Stimulated activated naive B cell treated with anti-CD40 and anti-IgM and Interleukin-4, amounts not matched to agents 10 μg/mL and 1 μg/mL and 100 μg/mL, for 72 hours (primary cell): ENCODE data around the gene RAB11B.
A peak's percentile ranks its signal among the peaks of the same experiment; 100 is the strongest.
"Not testable (repeated sequence)": the region's sequence is repeated elsewhere in the genome, so short reads cannot be mapped to it uniquely, and the experiment has no call there.

Experiments used
- ATAC-seq, 2 donors: fragments of 150-1000 bp; cut with Tn5 transposase; replicated peaks; 2 replicates each; pipeline ENCODE4 v1.10.0; 2021; ENCODE audit warnings: moderate library complexity in 1 of 2
- DNase-seq: peaks from one replicate; pipeline ENCODE4 v3.0.0; 2021
- H3K27ac Mint-ChIP-seq: one replicate; pipeline ENCODE4 v1.8.0; 2022; ENCODE audit warnings: mild to moderate bottlenecking, mixed read lengths
- H3K27me3 Mint-ChIP-seq, 2 donors: one replicate each; pipeline ENCODE4 v1.8.0; 2022; ENCODE audit warnings: mixed read lengths in 2 of 2
- H3K36me3 Mint-ChIP-seq, 2 donors: one replicate each; pipeline ENCODE4 v1.8.0; 2022; ENCODE audit warnings: mixed read lengths in 2 of 2, mild to moderate bottlenecking in 1 of 2
- H3K4me1 Mint-ChIP-seq, 2 donors: one replicate each; pipeline ENCODE4 v1.8.0; 2022; ENCODE audit warnings: mixed read lengths in 2 of 2, mild to moderate bottlenecking in 1 of 2
- H3K4me3 Mint-ChIP-seq, 2 donors: one replicate each; pipeline ENCODE4 v1.8.0; 2022; ENCODE audit warnings: mild to moderate bottlenecking in 2 of 2, mixed read lengths in 2 of 2, moderate library complexity in 1 of 2
- H3K9me3 Mint-ChIP-seq, 2 donors: one replicate each; pipeline ENCODE4 v1.8.0; 2022; ENCODE audit warnings: mixed read lengths in 2 of 2, mild to moderate bottlenecking in 1 of 2

RAB11B gene

GRCh38 chr19:8413629-8413995 is 23.5 kb downstream of the RAB11B start:
- Mint-ChIP-seq H3K4me1 (peaks cover 3 to 9% of the 10 kb centered on the region in 2 donors), H3K36me3 (no peaks in the 10 kb centered on the region), H3K4me3 (peak overlapping the region; percentile 44 to 61), H3K27me3 (no peaks in the 10 kb centered on the region), H3K27ac (no peak overlapping the region), H3K9me3 (no peaks in the 10 kb centered on the region)
- no peak for DNase-seq
- peak; percentile 1 to 5 for ATAC-seq

DNA sequence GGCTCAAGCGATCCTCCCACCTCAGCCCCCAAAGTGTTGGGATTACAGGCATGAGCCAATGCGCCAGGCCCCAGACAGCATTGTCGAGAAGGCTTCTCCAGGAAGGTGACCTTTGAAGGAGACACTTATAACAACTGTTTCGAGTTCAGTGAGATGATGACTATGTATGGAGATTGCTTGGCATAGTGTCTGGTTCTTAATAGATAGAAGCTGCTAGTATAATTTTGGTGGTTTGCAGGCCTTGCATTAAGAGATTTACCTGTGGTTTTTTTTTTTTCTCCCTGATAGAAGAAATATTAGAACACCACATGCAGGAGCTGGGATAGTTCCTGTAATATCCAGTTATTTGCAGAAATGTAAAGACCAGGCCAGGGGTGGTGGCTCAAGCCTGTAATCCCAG is 26.6 kb downstream of the RAB11B start:
- Mint-ChIP-seq H3K36me3 (peaks cover 0 to under 1% of the 10 kb centered on the region in 2 donors), H3K4me3 (no peak overlapping the region), H3K9me3 (no peaks in the 10 kb centered on the region), H3K27me3 (no peaks in the 10 kb centered on the region), H3K27ac (no peak overlapping the region), H3K4me1 (peaks cover 3 to 9% of the 10 kb centered on the region in 2 donors)
- no peak for DNase-seq
- no peak for ATAC-seq

DNA sequence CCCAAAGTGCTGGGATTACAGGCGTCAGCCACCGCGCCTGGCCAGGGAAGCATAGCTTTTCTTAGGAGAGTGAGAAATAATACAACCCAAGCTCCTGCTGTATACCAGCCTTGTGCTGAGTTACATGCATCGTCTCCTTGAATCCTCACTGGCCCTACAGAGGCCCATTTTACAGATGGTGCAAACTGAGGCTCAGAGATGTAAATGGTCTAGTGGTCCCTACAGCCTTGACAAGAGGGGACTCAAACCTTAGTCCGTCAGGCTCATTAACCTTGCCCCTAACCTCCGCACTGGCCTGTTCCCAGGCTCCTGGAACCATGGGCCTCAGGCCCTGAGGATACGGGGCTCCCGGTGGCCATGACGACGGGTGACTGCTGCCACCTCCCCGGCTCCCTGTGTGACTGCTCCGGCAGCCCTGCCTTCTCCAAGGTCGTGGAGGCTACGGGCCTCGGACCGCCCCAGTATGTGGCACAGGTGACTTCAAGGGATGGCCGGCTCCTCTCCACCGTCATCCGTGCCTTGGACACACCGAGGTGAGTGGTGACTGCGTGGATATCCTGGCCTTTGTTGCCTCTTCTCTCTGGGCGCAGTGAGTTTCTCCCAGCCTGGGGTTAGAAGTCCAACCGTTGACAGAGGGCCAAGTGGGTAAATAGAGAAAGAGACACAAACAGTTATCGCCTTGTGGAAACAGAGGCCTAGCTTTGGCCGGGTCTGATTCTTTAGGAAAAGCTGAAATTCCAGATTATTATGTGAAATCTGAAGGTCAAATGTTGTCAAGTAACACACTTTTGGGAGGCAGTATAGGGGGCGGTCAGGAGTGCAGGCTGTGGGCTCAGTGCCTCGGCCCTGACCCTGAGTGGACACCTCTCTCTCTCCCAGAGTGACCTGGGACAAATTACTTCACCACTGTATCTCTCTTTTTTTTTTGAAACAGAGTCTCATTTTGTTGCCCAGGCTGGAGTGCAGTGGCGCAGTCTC is 31.6 kb downstream of the RAB11B start:
- peaks cover 5 to 12% of the 10 kb centered on the region in 2 donors for H3K36me3 Mint-ChIP-seq
- H3K4me3 Mint-ChIP-seq = no peak overlapping the region
- no peak overlapping the region for H3K27ac Mint-ChIP-seq
- no peaks in the 10 kb centered on the region for H3K27me3 Mint-ChIP-seq
- DNase-seq (no peak), ATAC-seq (no peak)
- no peaks in the 10 kb centered on the region for H3K9me3 Mint-ChIP-seq
- no peaks in the 10 kb centered on the region for H3K4me1 Mint-ChIP-seq

DNA sequence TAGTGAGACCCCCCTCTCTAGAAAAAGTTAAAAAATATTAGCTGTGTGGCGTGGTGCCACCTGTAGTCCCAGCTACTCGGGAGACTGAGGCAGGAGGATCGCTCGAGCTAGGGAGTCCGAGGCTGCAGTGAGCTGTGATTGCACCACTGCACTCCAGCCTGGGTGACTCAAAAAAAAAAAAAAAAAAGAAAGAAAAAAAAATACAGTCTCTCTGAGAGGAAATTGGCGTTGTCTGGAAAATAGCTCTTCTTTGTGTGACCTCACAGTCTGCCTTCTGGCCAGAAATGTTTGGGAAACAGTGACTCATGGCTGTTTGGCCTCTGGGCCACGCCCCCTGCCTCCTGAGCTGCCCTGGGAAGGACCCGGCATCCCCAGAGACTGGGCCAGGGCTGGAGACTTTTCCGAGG is 33.7 kb downstream of the RAB11B start:
- no peak overlapping the region for H3K4me3 Mint-ChIP-seq
- no peaks in the 10 kb centered on the region for H3K4me1 Mint-ChIP-seq
- ATAC-seq (no peak), DNase-seq (no peak)
- H3K9me3 Mint-ChIP-seq = no peaks in the 10 kb centered on the region
- H3K36me3 Mint-ChIP-seq = peaks cover 11 to 19% of the 10 kb centered on the region in 2 donors
- H3K27ac Mint-ChIP-seq = no peak overlapping the region
- no peaks in the 10 kb centered on the region for H3K27me3 Mint-ChIP-seq

DNA sequence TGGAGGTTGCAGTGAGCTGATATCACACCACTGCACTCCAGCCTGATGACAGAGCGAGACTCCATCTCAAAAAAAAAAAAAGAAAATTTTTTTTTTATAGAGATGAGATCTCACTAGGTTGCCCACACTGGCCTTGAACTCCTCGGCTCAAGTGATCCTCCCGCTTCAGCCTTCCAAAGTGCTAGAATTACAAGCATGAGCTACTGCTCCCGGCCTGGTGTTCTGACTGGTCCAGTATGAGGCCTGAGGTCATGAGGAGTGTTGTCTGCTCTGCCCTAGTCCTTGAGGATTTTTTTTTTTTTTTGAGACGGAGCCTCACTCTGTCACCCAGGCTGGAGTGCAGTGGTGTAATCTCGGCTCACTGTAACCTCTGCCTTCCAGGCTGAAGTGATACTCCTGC is 35.2 kb downstream of the RAB11B start:
- H3K4me3 Mint-ChIP-seq, ATAC-seq: not testable (repeated sequence)

DNA sequence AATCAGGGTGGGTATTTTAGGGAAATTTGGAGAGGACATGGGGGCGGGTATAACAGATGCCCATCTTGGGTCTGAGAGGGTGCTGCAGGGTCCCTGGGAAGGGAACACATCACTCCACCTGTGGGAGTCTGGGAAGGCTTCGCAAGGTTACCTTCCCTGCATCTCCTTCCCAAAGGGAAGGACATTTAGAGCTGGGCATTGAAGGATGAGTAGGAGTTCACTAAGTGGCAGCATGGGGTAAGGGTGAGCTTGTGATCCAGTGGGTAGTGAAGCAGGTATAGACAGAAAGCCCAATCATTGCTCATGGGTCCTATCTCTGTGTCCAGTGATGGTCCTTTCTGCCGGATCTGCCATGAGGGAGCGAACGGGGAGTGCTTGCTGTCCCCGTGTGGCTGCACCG is 36.1 kb downstream of the RAB11B start:
- no peak overlapping the region for H3K4me3 Mint-ChIP-seq
- no peaks in the 10 kb centered on the region for H3K27me3 Mint-ChIP-seq
- no peaks in the 10 kb centered on the region for H3K4me1 Mint-ChIP-seq
- H3K36me3 Mint-ChIP-seq = peaks cover 18 to 28% of the 10 kb centered on the region in 2 donors
- DNase-seq = no peak
- ATAC-seq = no peak
- no peaks in the 10 kb centered on the region for H3K9me3 Mint-ChIP-seq
- H3K27ac Mint-ChIP-seq = no peak overlapping the region

More for the DNA sequence above, 35.2 kb downstream of the RAB11B start:
- H3K27ac Mint-ChIP-seq, H3K4me1 Mint-ChIP-seq, H3K9me3 Mint-ChIP-seq, H3K27me3 Mint-ChIP-seq, DNase-seq: not testable (repeated sequence)
- peaks cover 15 to 24% of the 10 kb centered on the region in 2 donors for H3K36me3 Mint-ChIP-seq

GRCh38 chr19:8429044-8429443 is 38.9 kb downstream of the RAB11B start:
- H3K27ac Mint-ChIP-seq = no peak overlapping the region
- peaks cover 0 to 5% of the 10 kb centered on the region in 2 donors for H3K4me1 Mint-ChIP-seq
- no peak for ATAC-seq
- no peaks in the 10 kb centered on the region for H3K27me3 Mint-ChIP-seq
- no peak for DNase-seq
- H3K9me3 Mint-ChIP-seq = no peaks in the 10 kb centered on the region
- peaks cover 19 to 20% of the 10 kb centered on the region in 2 donors for H3K36me3 Mint-ChIP-seq
- no peak overlapping the region for H3K4me3 Mint-ChIP-seq

GRCh38 chr19:8429826-8430225 is 39.7 kb downstream of the RAB11B start:
- Mint-ChIP-seq H3K9me3 (no peaks in the 10 kb centered on the region), H3K27ac (no peak overlapping the region), H3K36me3 (peaks cover 19 to 20% of the 10 kb centered on the region in 2 donors), H3K4me3 (no peak overlapping the region), H3K4me1 (peaks cover 0 to 5% of the 10 kb centered on the region in 2 donors), H3K27me3 (no peaks in the 10 kb centered on the region)
- ATAC-seq (no peak), DNase-seq (no peak)

GRCh38 chr19:8430650-8431049 is 40.5 kb downstream of the RAB11B start:
- ATAC-seq (no peak), DNase-seq (no peak)
- no peaks in the 10 kb centered on the region for H3K27me3 Mint-ChIP-seq
- H3K36me3 Mint-ChIP-seq = peaks cover 19 to 24% of the 10 kb centered on the region in 2 donors
- no peaks in the 10 kb centered on the region for H3K9me3 Mint-ChIP-seq
- no peak overlapping the region for H3K4me3 Mint-ChIP-seq
- peaks cover 0 to 5% of the 10 kb centered on the region in 2 donors for H3K4me1 Mint-ChIP-seq
- no peak overlapping the region for H3K27ac Mint-ChIP-seq

DNA sequence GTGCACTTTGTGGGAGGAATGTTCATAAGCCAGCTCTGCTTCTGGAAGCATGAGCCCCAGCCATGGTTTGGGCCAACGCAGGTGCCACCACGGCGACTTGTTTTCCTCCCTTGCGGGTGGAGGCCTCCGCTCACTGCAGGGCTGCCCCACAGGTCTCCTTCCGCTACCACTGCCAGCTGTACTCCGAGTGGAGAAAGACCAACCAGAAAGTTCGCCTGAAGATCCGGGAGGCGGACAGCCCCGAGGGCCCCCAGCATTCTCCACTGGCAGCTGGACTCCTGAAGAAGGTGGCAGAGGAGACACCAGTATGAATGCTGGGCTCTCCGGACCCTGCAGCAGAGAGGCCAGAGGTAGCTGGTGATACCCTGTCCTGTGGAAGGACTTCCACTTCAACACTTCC is 48.1 kb downstream of the RAB11B start:
- H3K27ac Mint-ChIP-seq = no peak overlapping the region
- H3K4me1 Mint-ChIP-seq = no peaks in the 10 kb centered on the region
- DNase-seq = no peak
- H3K4me3 Mint-ChIP-seq = no peak overlapping the region
- no peaks in the 10 kb centered on the region for H3K27me3 Mint-ChIP-seq
- H3K36me3 Mint-ChIP-seq = peaks cover 0 to 4% of the 10 kb centered on the region in 2 donors
- no peaks in the 10 kb centered on the region for H3K9me3 Mint-ChIP-seq
- no peak for ATAC-seq

- Mint-ChIP-seq H3K36me3 (peaks cover 8 to 17% of the 10 kb centered on the region in 2 donors), H3K9me3 (no peaks in the 10 kb centered on the region), H3K4me3 (no peak overlapping the region), H3K27me3 (no peaks in the 10 kb centered on the region), H3K27ac (peak overlapping the region; percentile 63), H3K4me1 (peaks cover 9 to 15% of the 10 kb centered on the region in 2 donors)
- DNase-seq (no peak), ATAC-seq (no peak)
Observed at GRCh38 chr19:8441725-8442544, 51.8 kb downstream of the RAB11B start.

DNA sequence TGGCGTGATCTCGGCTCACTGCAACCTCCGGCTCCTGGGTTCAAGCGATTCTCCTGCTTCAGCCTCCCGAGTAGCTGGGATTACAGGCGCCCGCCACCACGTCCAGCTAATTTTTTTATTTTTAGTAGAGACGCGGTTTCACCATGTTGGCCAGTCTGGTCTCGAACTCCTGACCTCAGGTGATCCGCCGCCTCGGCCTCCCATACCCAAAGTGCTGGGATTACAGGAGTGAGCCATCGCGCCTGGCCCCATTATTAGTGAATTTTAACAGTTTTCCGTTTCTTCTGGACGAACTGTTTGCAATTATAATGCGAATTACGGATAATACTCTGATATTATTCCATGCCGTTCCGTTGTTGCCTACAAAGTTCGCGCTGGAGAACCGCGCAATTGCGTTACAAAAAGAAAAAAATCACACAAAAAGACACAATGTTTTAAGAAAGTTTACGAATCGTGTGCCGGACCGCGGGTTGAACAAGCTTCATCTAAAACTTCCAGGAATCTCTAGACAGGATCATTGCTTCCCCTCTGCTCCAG is 54.0 kb downstream of the RAB11B start:
- H3K36me3 Mint-ChIP-seq = peaks cover 15 to 29% of the 10 kb centered on the region in 2 donors
- ATAC-seq, H3K27me3 Mint-ChIP-seq, DNase-seq, H3K9me3 Mint-ChIP-seq: not testable (repeated sequence)
- H3K4me1 Mint-ChIP-seq = peaks cover 22 to 35% of the 10 kb centered on the region in 2 donors
- peak overlapping the region; percentile 99 for H3K27ac Mint-ChIP-seq
- peak overlapping the region; percentile 92 to 98 for H3K4me3 Mint-ChIP-seq

- peak within 1 kb of the TSS; percentile 99 for H3K27ac Mint-ChIP-seq
- H3K4me3 Mint-ChIP-seq = peak within 1 kb of the TSS; percentile 92 to 98
- peak; percentile 100 for DNase-seq
- no peaks in the 10 kb centered on the region for H3K27me3 Mint-ChIP-seq
- ATAC-seq = peak; percentile 91 to 95
- H3K4me1 Mint-ChIP-seq = peaks cover 24 to 38% of the 10 kb centered on the region in 2 donors
- peaks cover 15 to 30% of the 10 kb centered on the region in 2 donors for H3K36me3 Mint-ChIP-seq
- H3K9me3 Mint-ChIP-seq = no peaks in the 10 kb centered on the region
Observed at GRCh38 chr19:8444677-8445487, 54.7 kb downstream of the RAB11B start, which contains the start of gene HNRNPM. Gene HNRNPM (plus strand): TSS chr19:8444975. CDS start chr19:8444999, 24 bp downstream.
